MG63 (cell line): ENCODE measurements around the gene CFAP54. TPM values are rescaled to one million over a fixed set of nuclear protein-coding genes. Genes with fewer than 3 reads are reported as not detected.

Experiments used
- DNase-seq: peaks from one replicate; pipeline ENCODE4 v3.0.0-alpha.2; 2020
- H3K27me3 ChIP-seq: fragments of 250-450 bp; sonication (Bioruptor Pico); 2 replicates; pipeline ENCODE4 v1.5.1; 2020; ENCODE audit warnings: mild to moderate bottlenecking, moderate library complexity
- H3K36me3 ChIP-seq: fragments of 250-450 bp; sonication (Bioruptor Pico); 2 replicates; pipeline ENCODE4 v1.5.1; 2020; ENCODE audit warnings: mild to moderate bottlenecking, moderate library complexity
- H3K4me3 ChIP-seq: fragments of 250-450 bp; sonication (Bioruptor Pico); 2 replicates; pipeline ENCODE4 v1.5.1; 2020; ENCODE audit warnings: mild to moderate bottlenecking, moderate library complexity
- H3K9me3 ChIP-seq: fragments of 250-450 bp; sonication (Bioruptor Pico); 2 replicates; pipeline ENCODE4 v1.5.1; 2020; ENCODE audit warnings: mild to moderate bottlenecking, moderate library complexity
- total RNA-seq: library from RNA; depleted of rRNA; stranded (reverse); fragments of >200 nt; shearing (Covaris generic); gene quantifications from 2 replicates; pipeline ENCODE4 v1.2.3, GENCODE V29; 2014; ENCODE audit warnings: low replicate concordance

CFAP54 gene
- total RNA-seq, 1 experiment from 2014 or later = not detected

- no peaks in the 10 kb centered on the region for H3K36me3 ChIP-seq
- no peaks in the 10 kb centered on the region for H3K27me3 ChIP-seq
These were observed 377.6 kb downstream of the CFAP54 start for GRCh38 chr12:96866801-96867590.

DNA sequence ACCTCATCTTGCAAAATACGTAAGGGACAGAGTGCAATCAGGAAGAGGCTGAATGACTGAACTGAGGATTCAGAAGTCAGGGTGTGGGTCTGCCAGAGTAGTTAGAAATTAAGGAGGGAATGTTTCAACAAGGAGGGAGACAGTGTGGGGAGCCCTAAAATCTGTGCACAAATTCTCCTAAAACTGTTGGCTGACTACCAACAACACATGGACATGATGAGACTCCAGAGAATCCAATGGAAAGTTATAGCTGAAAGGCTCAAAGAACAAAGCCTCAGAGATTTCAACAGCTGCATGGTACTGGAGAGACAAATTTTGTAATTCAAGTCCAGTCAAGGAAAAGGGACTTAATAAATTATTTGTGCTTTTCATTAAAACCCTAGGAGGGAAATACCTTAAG is 381.6 kb downstream of the CFAP54 start:
- H3K9me3 ChIP-seq = no peaks in the 10 kb centered on the region; the same call in 1 of the 2 replicates
- no peak for DNase-seq
- no peaks in the 10 kb centered on the region for H3K36me3 ChIP-seq
- no peaks in the 10 kb centered on the region for H3K27me3 ChIP-seq
- H3K4me3 ChIP-seq = no peak overlapping the region

More at GRCh38 chr12:96866801-96867590, 377.6 kb downstream of the CFAP54 start:
- no peak overlapping the region for H3K4me3 ChIP-seq
- DNase-seq = no peak
- no peaks in the 10 kb centered on the region; the same call in 1 of the 2 replicates for H3K9me3 ChIP-seq

DNA sequence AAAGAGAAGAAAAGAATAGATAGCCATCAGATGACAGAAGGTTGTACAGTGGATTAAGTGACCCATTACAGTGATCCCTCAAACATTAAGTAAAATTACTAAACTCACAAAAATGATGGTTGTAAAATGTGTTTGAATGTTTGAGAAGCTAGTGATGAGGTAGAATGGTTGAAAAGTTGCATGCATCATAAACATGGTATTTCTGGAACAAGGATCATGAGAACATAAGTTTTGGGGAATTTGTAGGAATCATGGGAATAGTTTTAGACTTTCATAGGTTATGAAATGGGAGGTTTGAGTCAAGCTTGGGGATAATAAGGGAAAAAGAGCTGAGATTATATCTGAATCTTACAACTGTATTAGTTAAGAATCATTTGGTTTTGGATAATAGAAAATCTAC is 383.6 kb downstream of the CFAP54 start:
- no peak for DNase-seq
- Histone ChIP-seq H3K36me3 (no peaks in the 10 kb centered on the region), H3K27me3 (no peaks in the 10 kb centered on the region)

GRCh38 chr12:96874211-96874610 is 384.8 kb downstream of the CFAP54 start:
- Histone ChIP-seq H3K36me3 (no peaks in the 10 kb centered on the region), H3K4me3 (no peak overlapping the region), H3K9me3 (no peaks in the 10 kb centered on the region; the same call in 1 of the 2 replicates), H3K27me3 (no peaks in the 10 kb centered on the region)
- DNase-seq = no peak

More for the DNA sequence above, 383.6 kb downstream of the CFAP54 start:
- H3K4me3 ChIP-seq = no peak overlapping the region
- H3K9me3 ChIP-seq = no peaks in the 10 kb centered on the region; the same call in 1 of the 2 replicates

DNA sequence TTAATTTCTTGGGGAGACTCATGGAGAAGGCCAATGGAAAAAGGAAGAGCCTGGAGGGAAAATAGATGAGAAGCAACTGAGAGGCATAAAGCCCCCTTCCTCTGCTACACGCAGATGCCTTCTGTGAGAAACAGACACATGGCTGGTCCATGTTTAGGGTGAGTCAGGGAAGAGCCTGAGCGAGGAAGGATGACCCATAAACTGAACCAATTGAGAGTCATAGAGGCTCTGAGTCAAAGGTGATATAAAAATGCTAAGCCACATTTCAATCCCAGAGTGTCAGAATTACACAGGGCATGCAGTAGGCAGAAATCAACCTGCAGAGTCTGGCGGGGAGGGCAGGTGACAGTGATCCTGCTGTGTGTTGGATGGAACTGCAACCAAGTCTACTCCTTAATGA is 387.6 kb downstream of the CFAP54 start:
- Histone ChIP-seq H3K36me3 (no peaks in the 10 kb centered on the region), H3K4me3 (no peak overlapping the region), H3K9me3 (no peaks in the 10 kb centered on the region), H3K27me3 (no peaks in the 10 kb centered on the region)
- DNase-seq = peak; percentile 28

DNA sequence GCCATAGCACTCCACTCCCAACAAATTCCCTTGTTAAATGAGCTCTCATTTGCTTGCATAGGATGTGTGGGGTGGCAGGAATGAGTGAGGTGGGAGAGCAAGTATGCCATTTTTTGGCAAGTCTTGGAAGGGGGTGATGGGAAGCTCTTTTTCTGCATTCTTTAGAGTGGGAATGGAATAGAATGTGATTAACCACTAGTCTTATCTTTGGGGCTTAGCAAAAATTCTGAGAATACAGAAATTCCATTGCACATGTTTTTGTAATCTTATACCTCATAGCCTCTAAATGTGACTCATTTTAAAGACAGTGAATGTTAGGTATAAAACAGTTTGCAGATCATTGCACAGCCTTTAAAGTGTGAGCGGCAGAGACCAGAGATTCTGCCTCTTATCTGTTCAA is 389.3 kb downstream of the CFAP54 start:
- peak; percentile 15 for DNase-seq

GRCh38 chr12:96879301-96879700 is 389.9 kb downstream of the CFAP54 start:
- Histone ChIP-seq H3K27me3 (no peaks in the 10 kb centered on the region), H3K4me3 (no peak overlapping the region), H3K9me3 (no peaks in the 10 kb centered on the region), H3K36me3 (no peaks in the 10 kb centered on the region)
- no peak for DNase-seq

More for the DNA sequence above, 389.3 kb downstream of the CFAP54 start:
- Histone ChIP-seq H3K4me3 (no peak overlapping the region), H3K27me3 (no peaks in the 10 kb centered on the region), H3K9me3 (no peaks in the 10 kb centered on the region), H3K36me3 (no peaks in the 10 kb centered on the region)

DNA sequence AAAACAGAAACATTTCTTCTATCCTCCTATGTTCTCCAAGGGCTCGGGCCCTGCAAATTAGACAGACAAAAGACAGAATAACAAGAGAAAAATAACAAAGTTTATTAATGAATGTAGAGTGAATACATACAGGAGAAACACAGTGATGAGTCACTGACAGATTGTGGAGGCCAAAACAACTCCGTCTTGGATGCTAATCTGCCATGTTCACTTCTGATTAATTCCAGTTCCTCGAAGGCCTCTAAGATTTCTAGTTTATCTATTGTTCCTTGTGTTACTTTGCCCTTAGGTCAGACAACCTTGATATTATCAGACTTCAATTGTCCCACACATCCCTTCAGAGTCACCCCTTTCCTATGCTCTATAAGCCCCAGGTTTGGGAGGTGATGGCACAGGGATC is 390.8 kb downstream of the CFAP54 start:
- Histone ChIP-seq H3K27me3 (no peaks in the 10 kb centered on the region), H3K36me3 (no peaks in the 10 kb centered on the region), H3K9me3 (no peaks in the 10 kb centered on the region), H3K4me3 (no peak overlapping the region)
- no peak for DNase-seq

DNA sequence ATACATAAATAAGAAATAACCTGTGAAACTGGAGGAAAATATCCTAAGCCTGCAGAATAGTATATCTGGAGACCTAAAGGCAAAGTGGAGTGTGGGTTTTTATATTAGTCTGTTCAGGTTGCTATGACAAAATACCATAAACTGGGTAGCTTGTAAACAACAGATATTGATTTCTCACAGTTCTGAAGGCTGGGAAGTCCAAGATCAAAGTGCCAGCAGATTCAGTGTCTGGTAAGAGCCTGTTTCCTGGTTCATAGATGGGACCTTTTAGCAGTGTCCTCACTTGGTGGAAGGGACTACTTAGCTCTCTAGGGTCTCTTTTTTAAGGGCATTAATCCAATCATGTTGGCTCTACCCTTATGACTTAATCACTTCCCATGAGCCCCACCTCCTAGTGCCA is 392.2 kb downstream of the CFAP54 start:
- H3K9me3 ChIP-seq = no peaks in the 10 kb centered on the region
- no peak for DNase-seq
- H3K4me3 ChIP-seq = no peak overlapping the region
- no peaks in the 10 kb centered on the region for H3K36me3 ChIP-seq
- H3K27me3 ChIP-seq = no peaks in the 10 kb centered on the region

- no peaks in the 10 kb centered on the region for H3K36me3 ChIP-seq
- H3K4me3 ChIP-seq = no peak overlapping the region
- peak; percentile 24 for DNase-seq
- no peaks in the 10 kb centered on the region for H3K9me3 ChIP-seq
- no peaks in the 10 kb centered on the region for H3K27me3 ChIP-seq
These were observed 393.5 kb downstream of the CFAP54 start for GRCh38 chr12:96882862-96883261.

GRCh38 chr12:96883571-96883970 is 394.2 kb downstream of the CFAP54 start:
- Histone ChIP-seq H3K9me3 (no peaks in the 10 kb centered on the region), H3K36me3 (no peaks in the 10 kb centered on the region), H3K4me3 (no peak overlapping the region), H3K27me3 (no peaks in the 10 kb centered on the region)
- DNase-seq = no peak

DNA sequence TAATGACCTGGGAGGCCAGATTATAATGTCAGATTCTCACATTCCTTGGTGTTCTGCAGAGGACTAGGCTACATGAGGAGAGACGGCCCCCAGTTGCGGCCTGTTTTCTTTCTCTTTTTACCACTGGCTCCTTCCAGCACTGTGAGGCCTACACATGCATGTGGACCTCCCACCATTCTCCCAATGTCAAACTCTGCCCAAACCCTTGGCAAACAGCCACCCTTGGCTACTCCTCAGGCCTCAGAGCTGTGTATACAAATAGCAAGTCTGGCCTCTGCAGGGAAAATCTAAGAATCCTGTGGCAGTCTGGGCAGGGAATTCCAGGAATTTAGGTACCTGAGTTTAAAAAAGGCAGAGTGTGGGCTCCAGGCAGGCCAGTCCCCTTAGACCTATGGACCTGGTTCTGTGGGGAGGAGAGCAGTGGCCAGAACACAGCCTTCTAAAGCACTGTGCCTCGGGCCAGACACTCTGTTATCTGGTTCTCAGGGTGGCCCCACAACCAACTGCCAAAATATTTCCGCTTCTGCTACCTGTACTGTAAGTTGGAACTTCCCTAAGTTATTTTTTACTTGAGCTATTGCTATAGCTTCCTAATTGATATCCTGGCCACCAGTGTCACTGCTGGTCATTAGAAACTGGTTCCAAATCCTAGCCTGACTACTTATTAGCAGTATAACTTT is 397.8 kb downstream of the CFAP54 start:
- H3K9me3 ChIP-seq = no peaks in the 10 kb centered on the region
- DNase-seq = peak; percentile 58
- H3K4me3 ChIP-seq = no peak overlapping the region
- H3K27me3 ChIP-seq = no peaks in the 10 kb centered on the region
- H3K36me3 ChIP-seq = no peaks in the 10 kb centered on the region

DNA sequence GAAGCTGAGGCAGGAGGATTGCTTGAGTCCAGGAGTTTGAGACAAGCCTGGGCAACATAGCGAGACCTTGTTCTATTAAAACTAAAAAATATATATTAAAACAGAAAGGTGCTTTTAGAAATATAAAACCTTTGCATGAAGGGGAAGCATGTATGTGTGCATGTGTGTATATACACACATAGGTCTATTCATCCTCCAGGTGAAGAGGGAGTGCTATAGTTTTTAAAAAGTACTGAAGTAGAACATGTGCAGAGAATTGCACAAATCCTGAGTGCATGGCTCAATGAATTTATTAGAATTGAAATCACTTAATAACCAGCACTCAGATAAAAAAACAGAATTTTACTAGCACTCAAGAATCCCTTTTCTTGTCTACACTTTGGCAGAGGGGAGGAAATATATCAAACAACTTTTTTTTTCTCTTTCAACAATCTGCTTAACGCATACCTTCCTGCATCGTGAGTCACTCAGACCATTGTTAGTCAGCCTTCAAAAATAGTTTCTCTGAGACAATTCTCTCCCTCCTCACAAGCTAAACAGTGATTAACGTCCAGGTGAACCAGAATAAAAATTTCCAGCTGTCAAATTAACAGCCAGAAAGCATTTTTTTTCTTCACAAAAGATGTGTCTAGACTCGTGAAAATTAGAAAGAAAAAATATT is 400.0 kb downstream of the CFAP54 start:
- Histone ChIP-seq H3K9me3 (no peaks in the 10 kb centered on the region), H3K27me3 (no peaks in the 10 kb centered on the region), H3K36me3 (no peaks in the 10 kb centered on the region), H3K4me3 (no peak overlapping the region)
- peak; percentile 11 for DNase-seq

GRCh38 chr12:96890331-96890730 is 401.0 kb downstream of the CFAP54 start:
- no peaks in the 10 kb centered on the region for H3K36me3 ChIP-seq
- no peaks in the 10 kb centered on the region for H3K9me3 ChIP-seq
- DNase-seq = no peak
- H3K4me3 ChIP-seq = no peak overlapping the region
- no peaks in the 10 kb centered on the region for H3K27me3 ChIP-seq

DNA sequence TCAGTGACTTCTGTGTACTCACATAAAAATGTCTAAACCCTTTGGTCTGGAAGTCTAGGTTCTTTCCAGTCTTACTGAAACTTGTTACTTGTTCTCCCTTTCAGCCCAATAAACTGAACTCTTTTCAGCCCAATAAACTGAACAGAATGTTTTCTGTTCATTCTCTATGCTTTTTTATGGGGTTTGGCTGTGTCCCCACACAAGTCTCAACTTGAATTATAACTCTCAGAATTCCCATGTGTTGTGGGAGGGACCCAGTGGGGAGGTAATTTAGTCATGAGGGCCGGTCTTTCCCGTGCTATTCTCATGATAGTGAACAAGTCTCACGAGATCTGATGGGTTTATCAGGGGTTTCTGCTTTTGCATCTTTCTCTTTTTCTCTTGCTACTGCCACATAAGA is 402.7 kb downstream of the CFAP54 start:
- no peak for DNase-seq
- no peaks in the 10 kb centered on the region for H3K9me3 ChIP-seq
- no peaks in the 10 kb centered on the region for H3K27me3 ChIP-seq
- H3K36me3 ChIP-seq = no peaks in the 10 kb centered on the region
- H3K4me3 ChIP-seq = no peak overlapping the region

GRCh38 chr12:96897421-96897820 is 408.0 kb downstream of the CFAP54 start:
- Histone ChIP-seq H3K4me3 (no peak overlapping the region), H3K36me3 (no peaks in the 10 kb centered on the region), H3K27me3 (no peaks in the 10 kb centered on the region), H3K9me3 (no peaks in the 10 kb centered on the region)
- no peak for DNase-seq

- H3K4me3 ChIP-seq = no peak overlapping the region
- H3K27me3 ChIP-seq = no peaks in the 10 kb centered on the region
- no peak for DNase-seq
- no peaks in the 10 kb centered on the region for H3K36me3 ChIP-seq
- H3K9me3 ChIP-seq = no peaks in the 10 kb centered on the region
These were observed 411.8 kb downstream of the CFAP54 start for GRCh38 chr12:96901175-96901574.
